Lung (tissue), 12 donors: ENCODE results near the gene WDPCP. TPM values are rescaled to one million over a fixed set of nuclear protein-coding genes. Genes with fewer than 3 reads are reported as not detected.

ENCODE experiments used
- ATAC-seq: fragments of 200-7000 bp; cut with Tn5 transposase; one replicate; pipeline ENCODE4 v1.9.1; 2020; ENCODE audit warnings: moderate number of reproducible peaks; ENCODE audit not compliant: insufficient read depth, low FRiP score
- DNase-seq, 3 donors: peaks; one replicate each; pipeline ENCODE4 v3.0.0-alpha.2; 2013 to 2017
- H3K27ac ChIP-seq, 2 donors: one replicate each; pipeline ENCODE4 v1.5.1; 2013; ENCODE audit warnings: mild to moderate bottlenecking in 2 of 2, moderate library complexity in 2 of 2, control low read depth in 1 of 2, inconsistent platforms in 1 of 2, low read depth in 1 of 2, low read length in 1 of 2
- H3K27me3 ChIP-seq, 3 donors: one replicate each; pipeline ENCODE4 v1.5.1; 2013; ENCODE audit warnings: low read length in 2 of 3; ENCODE audit not compliant: control insufficient read depth in 3 of 3, insufficient read depth in 3 of 3
- H3K36me3 ChIP-seq, 4 donors: one replicate each; pipeline ENCODE4 v1.5.1; 2013; ENCODE audit warnings: low read length in 4 of 4, mild to moderate bottlenecking in 1 of 4, moderate library complexity in 1 of 4; ENCODE audit not compliant: control insufficient read depth in 4 of 4, insufficient read depth in 4 of 4
- H3K4me1 ChIP-seq, 5 donors: one replicate each; pipeline ENCODE4 v1.5.1; 2013; ENCODE audit warnings: low read length in 5 of 5, mild to moderate bottlenecking in 2 of 5, moderate library complexity in 1 of 5; ENCODE audit not compliant: control insufficient read depth in 5 of 5, insufficient read depth in 5 of 5
- H3K4me3 ChIP-seq: one replicate; pipeline ENCODE4 v1.5.1; 2013; ENCODE audit warnings: mild to moderate bottlenecking, control low read depth, moderate library complexity
- H3K9ac ChIP-seq, 2 donors: one replicate each; pipeline ENCODE4 v1.5.1; 2013; ENCODE audit warnings: low read length in 2 of 2, control low read depth in 1 of 2; ENCODE audit not compliant: insufficient read depth in 1 of 2
- H3K9me3 ChIP-seq, 4 donors: one replicate each; pipeline ENCODE4 v1.5.1; 2013; ENCODE audit warnings: low read length in 3 of 4, mild to moderate bottlenecking in 1 of 4, moderate library complexity in 1 of 4; ENCODE audit not compliant: control insufficient read depth in 4 of 4, insufficient read depth in 3 of 4
- WGBS, 2 donors: extraction: QIAGEN DNeasy Blood & Tissue Kit; methylation state at CpG; one replicate each; pipeline ENCODE4 v1.1.7; 2013; 5-methylcytosine and 5-hydroxymethylcytosine counted together
- polyA plus RNA-seq, 2 donors: library from polyadenylated mRNA; stranded (reverse); fragments of 200-250 nt; gene quantifications; one replicate each; pipeline ENCODE4 v1.2.1, GENCODE V29; 2013
- total RNA-seq, 2 donors: library from RNA; depleted of rRNA in 1 of 2; stranded (reverse); fragments of >200 nt in 1 of 2; gene quantifications; one replicate each; pipeline ENCODE4 v1.2.1, GENCODE V29; 2014 to 2021
- TF ChIP-seq, protein P1 (sequence below): IDR thresholded peaks from 2 replicates; pipeline ENCODE4 v1.5.1; 2012; ENCODE audit warnings: mild to moderate bottlenecking; ENCODE audit errors: control extremely low read depth, extremely low read depth
- donor health status: control.
- donor health status: control.
- donor health status: Bipolar disorder and iron deficiency.
- donor health status: healthy.
- donor health status: DM: yes; HTN: yes; CAD: no.

The WDPCP gene
- total and polyA plus RNA-seq, 4 donors: 2.3 to 40.7 (median 8.6) TPM

- Histone ChIP-seq H3K27ac (no peak overlapping the region), H3K27me3 (no peaks in the 10 kb centered on the region), H3K4me1 (peaks cover 0 to 3% (median 0%) of the 10 kb centered on the region in 5 donors), H3K4me3 (no peak overlapping the region), H3K36me3 (no peaks in the 10 kb centered on the region), H3K9ac (no peak overlapping the region), H3K9me3 (no peaks in the 10 kb centered on the region)
- WGBS, 2 donors: 51 to 78% methylated on average over 2 of the region's 2 CpGs
- DNase-seq: no peak
- ATAC-seq: no peak
- TF ChIP-seq, protein P1, sequence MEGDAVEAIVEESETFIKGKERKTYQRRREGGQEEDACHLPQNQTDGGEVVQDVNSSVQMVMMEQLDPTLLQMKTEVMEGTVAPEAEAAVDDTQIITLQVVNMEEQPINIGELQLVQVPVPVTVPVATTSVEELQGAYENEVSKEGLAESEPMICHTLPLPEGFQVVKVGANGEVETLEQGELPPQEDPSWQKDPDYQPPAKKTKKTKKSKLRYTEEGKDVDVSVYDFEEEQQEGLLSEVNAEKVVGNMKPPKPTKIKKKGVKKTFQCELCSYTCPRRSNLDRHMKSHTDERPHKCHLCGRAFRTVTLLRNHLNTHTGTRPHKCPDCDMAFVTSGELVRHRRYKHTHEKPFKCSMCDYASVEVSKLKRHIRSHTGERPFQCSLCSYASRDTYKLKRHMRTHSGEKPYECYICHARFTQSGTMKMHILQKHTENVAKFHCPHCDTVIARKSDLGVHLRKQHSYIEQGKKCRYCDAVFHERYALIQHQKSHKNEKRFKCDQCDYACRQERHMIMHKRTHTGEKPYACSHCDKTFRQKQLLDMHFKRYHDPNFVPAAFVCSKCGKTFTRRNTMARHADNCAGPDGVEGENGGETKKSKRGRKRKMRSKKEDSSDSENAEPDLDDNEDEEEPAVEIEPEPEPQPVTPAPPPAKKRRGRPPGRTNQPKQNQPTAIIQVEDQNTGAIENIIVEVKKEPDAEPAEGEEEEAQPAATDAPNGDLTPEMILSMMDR: no peak
Observed at GRCh38 chr2:63506320-63506719, 82.0 kb downstream of the WDPCP start.

GRCh38 chr2:63503818-63504217 is 84.5 kb downstream of the WDPCP start:
- Histone ChIP-seq H3K36me3 (no peaks in the 10 kb centered on the region), H3K9me3 (no peaks in the 10 kb centered on the region), H3K9ac (no peak overlapping the region), H3K27me3 (no peaks in the 10 kb centered on the region), H3K4me3 (no peak overlapping the region), H3K27ac (no peak overlapping the region), H3K4me1 (peaks cover 0 to 3% (median 0%) of the 10 kb centered on the region in 5 donors)
- 81 to 91% methylated on average over 1 of the region's 1 CpG for whole genome bisulfite sequencing, 2 donors
- ATAC-seq: no peak
- no peak for DNase-seq
- TF ChIP-seq, protein P1: no peak

DNA sequence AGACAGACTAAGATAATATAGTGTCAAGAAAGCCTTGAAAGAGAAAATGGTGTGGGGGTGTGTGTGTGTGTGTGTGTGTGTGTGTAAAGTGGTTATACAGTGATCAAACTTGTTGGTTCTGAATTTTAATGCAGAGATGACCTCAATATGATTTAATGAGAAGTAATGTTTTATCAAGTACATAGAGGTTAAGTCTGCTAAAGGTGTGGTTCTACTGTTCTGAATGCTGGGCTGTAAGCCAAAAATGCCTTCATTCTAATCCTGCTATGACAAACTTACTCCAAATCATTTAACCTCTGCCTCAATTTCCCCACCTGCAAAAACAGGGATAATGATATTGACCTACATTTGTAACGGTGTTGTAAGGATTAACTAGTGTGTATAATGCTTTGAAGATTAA is 87.9 kb downstream of the WDPCP start:
- DNase-seq (no peak), ATAC-seq (no peak)
- TF ChIP-seq, protein P1: no peak
- no peak overlapping the region for H3K27ac ChIP-seq
- no peak overlapping the region for H3K9ac ChIP-seq
- 92 to 98% methylated on average over 1 of the region's 1 CpG for WGBS, 2 donors
- no peaks in the 10 kb centered on the region for H3K36me3 ChIP-seq
- H3K4me3 ChIP-seq: no peak overlapping the region
- H3K4me1 ChIP-seq: peaks cover 0 to 4% (median 0%) of the 10 kb centered on the region in 5 donors
- no peaks in the 10 kb centered on the region for H3K27me3 ChIP-seq
- H3K9me3 ChIP-seq: no peaks in the 10 kb centered on the region

- Histone ChIP-seq H3K27me3 (no peaks in the 10 kb centered on the region), H3K36me3 (no peaks in the 10 kb centered on the region), H3K4me1 (peaks cover 0 to 4% (median 0%) of the 10 kb centered on the region in 5 donors), H3K9me3 (no peaks in the 10 kb centered on the region), H3K4me3 (no peak overlapping the region), H3K27ac (no peak overlapping the region), H3K9ac (no peak overlapping the region)
- ATAC-seq (no peak), DNase-seq (no peak)
- TF ChIP-seq, protein P1: no peak
- WGBS, 2 donors: 63 to 75% methylated on average over 2 of the region's 2 CpGs
Observed at GRCh38 chr2:63497576-63497975, 90.7 kb downstream of the WDPCP start.
